GM21619 (cell line): ENCODE data around the gene PRKACA.
A peak's percentile ranks its signal among the peaks of the same experiment; 100 is the strongest.

Experiments used
- ATAC-seq: cut with Tn5 transposase; IDR thresholded peaks from one replicate; pipeline ENCODE4 v1.9.1; 2021; ENCODE audit not compliant: unreplicated experiment

Gene PRKACA

DNA sequence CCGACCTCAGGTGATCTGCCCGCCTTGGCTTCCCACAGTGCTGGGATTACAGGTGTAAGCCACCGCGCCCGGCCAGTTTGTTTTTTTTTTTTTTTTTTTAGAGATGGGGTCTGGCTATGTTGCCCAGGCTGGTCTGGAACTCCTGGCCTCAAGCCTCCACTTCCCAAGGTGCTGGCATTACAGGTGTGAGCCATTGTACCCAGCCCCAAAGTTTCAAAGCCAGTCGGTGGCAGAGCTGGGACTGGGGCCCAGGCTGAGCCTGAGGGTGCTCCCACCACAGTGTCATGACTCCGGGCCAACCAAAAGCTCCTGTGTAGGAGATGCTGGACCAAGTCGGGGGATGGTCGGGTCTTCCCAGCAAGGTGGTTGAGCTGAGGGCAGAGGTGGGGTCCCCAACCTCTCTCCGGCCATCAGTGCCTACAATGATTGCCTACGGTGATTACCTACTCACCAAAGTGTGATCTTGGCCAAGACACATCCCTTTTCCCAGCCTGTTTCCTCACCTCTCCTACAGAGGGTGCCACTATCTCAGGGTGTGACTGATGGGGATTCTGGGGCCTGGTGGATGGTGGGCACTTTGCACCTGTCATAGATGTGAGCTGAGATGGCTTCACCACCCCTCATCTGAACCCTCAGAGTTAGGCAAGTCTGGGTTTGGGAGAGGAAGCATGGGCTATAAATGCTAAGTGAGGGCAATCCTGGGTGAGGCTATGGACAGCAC lies 21.1 kb downstream of the PRKACA start:
- no peak for ATAC-seq

DNA sequence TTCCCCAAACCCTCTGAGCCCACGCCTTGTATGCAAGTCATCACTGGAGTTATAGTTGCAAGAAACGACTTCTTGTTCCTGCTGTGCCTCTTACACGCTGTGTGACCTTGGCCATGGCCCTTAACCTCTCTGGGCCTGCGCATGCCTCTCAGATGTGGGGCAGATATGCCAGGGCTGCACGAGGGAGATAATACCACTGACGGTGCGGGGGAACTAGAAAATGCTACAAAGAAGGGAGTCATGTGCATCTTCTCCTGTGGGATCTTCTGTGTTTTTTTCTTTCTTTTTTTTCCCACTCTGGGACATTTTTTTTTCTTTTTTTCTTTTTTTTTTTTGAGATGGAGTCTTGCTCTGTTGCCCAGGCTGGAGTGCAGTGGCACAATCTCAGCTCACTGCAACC lies 22.7 kb downstream of the PRKACA start:
- no peak for ATAC-seq

DNA sequence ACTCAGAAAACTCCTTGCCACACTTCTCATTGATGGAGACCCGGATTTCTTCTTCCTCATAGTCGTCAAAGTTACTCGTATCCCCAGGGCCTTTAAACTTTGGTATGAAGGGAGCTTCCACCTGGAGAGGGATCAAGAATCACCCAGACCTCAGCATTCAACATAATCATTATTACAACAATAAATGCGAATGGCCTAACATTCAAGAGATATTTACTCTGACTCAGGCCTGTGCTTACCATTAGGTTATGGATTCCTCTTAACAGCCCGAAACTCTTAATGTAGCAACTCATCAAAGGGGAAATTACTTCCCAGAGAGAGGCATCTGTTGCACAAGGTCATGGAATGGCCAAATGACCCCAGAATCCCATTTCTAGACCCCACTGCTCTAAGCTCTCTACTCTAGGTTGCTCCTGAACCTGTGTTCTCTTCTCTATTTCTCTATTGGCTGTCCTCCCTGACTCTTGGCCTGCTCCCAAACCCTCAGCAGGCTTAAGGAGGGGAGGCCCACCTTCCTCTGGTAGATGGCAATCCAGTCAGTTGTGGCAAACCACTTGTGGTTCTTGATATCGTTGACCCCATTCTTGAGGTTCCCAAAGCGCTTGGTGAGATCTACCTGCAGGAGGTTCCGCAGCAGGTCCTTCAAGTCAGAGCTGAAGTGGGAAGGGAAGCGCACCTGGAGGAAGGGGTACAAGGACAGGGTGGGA lies 24.3 kb downstream of the PRKACA start:
- no peak for ATAC-seq

DNA sequence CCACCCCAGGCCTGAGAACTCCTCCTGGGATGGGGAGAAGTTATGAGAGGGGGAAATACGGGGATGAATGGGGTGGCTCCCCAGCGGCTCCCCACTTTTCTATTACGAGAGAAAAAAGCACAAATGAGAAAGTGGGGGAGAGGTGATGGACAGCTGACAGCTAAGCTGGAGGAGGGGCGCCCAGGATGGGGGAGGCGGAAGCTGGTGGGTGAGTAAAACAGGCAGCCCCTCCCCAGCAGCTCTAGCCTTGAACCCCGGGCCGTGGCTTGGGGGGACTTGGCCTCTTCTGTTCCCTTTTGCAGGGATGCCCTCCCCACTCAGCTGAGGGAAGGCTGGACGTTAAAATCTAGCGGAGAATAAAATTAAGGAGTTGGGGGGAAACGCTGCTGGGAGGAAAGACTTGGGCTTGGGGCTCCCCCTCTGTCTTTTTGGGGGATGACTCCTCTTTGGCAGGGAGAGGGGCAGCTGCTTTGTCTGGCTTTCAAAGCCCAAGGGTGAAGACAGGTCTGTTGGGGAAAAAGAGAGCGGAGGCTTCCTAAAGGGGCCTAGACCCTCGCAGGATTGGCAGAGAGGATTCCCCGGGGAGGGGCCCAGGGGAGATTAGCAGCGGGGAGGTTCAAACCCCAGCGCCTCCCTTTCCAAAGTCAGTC lies 25.6 kb downstream of the PRKACA start:
- peak; percentile 5 for ATAC-seq

DNA sequence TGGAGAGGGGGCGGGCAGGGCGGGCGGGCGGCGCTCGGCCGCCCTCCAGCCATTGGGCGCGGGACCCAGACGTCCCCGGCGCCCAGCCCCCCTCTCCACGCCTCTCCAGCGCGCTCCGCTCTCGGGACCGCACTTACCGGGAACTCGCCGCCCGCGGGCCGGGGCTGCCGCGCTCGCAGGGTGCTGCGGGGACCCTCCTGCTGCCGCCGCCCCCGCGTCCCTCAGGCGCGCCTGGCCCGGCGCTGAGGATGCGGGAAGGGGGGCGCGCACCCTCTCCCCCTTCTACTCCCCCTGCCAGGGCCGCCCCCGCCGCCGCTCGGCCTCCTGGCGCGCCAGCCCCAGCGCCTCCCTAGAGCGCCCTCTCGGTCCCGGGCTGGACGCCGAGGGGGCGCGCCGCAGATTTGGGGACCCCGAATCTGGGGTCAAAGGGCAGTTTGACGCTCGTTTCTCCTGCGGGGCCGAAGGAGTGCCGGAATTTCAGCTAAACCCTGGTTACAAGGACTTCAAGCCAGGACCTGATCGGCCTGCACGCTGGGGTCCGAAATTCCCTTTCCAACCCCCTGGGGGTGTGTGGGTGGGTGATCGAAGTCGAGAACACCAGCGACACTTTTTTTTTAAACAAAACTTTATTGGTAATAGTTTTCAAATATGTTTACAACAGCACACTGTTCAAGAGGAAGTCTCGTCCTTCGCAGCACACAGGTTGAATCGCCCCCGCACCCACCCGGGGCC lies 26.3 kb downstream of the PRKACA start:
- peak; percentile 53 for ATAC-seq

DNA sequence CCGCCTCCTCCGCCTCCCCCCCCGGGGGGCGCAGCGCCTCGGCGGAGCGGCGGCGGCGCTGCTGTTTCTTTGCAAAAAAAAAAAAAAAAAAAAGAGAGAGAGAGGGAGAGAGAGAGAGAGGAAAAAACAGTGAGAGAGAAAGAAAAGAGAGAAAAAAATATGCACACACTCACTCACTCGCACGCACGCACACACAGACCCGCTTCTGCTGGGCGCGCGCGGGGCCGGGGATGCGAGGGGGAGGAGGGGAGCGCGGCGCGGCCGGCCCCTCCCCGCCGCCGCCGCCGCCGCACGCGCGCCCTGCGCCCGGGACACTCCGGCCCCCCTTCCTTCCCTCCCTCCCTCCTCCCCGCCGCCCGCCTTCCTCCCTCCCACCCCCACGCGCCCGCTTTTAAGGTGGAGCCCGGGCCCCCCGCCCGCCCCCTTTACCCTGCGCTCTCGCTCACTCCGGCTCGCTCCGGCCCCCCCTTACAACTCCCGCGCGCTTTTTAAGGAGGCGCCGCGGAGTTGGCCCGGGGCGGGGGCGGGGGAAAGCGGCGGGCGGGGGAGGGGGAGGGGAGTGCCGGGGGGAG lies 27.0 kb downstream of the PRKACA start, which contains the start of gene SAMD1:
Gene SAMD1 (minus strand): TSS at position 243 of the 572 bp plus-strand sequence.
- ATAC-seq: peak; percentile 41

DNA sequence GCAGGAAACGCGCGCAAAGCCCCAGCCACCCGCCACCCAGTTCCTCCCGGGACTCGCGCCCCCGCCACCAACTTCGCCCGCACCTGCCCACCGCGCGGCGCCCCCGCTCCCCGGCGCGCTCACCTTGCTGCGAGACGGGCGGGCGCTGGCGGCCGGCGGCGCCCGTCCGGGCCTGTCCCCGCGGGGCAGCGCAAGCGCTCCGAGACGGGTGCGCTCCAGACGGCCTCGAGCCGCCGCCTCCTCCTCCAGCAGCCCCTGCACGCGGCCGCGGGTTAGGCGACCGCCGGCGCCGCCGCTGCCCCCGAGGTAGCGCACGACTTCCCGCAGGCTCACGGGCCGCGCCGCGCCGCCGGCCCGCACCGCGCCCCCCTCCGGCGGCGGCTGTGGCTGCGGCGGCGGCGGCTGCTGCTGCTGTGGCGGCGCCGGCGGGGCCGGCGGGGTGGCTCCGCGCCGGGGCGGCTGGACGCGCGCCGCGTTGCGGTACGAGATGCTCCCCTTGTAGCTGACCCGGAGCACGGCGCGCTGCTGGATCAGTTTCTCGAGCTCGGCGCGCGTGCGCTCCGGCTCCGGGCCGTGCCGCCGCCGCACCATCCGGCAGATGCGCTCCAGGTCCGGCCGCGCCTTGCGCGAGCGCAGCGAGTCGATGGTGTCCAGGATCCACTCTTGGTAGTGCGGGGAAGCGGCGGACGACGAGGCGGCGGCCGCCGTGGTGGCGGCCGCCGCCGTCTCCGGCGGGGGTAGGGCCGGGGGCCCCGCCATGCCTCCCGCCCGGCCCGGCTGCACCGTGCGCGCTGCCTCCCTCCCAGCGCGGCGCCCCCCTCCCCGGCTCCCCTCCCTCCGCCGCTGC lies 27.7 kb downstream of the PRKACA start:
- ATAC-seq: no peak

DNA sequence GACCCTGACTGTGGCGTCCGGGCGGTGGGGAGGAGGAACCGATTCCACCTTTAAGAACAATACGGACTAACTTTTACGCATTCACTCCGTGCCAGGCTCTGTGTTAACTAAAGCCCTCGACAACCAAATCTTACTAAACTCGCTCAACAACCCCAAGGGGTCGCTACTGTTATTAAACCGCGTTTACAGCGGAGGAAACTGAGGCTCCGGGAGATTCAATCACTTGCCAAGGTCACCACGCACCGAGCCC lies 28.2 kb downstream of the PRKACA start:
- ATAC-seq: no peak

DNA sequence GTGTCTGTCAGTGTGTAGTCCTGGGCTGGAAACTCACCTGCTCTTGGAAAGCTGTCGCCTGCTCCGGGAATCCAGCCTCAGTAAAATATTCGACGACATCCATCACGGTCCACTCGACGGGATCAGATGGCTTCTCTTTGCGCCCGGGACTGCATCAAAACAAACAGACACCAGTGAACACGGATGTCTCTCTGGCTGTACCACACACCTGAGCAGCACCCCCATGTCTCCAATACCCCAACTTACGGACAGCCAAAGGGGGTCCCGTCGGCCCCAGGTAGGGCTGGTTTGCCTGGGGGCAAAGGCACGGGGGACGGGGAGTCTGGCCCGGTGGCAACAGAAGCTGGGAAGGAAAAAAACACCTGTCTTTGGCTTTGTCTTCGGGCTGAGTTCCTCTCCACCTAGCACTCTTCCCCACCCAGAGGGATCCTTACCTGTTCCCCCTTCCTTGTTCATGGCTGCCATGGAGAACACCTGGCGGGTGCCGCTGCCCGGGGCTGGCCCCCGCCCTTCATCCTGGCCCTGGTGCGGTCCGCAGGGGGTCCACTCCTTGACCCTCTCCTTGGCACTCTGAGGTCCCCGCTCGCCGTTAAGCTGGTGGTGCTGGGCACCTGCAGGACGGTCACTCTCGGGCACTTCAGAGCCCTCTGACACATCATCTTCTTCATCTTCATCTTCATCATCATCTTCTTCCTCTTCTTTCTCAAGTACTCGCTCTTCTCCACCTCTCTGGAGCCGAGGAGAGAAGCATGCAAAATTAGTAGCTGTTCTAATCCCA lies 28.7 kb downstream of the PRKACA start:
- no peak for ATAC-seq

DNA sequence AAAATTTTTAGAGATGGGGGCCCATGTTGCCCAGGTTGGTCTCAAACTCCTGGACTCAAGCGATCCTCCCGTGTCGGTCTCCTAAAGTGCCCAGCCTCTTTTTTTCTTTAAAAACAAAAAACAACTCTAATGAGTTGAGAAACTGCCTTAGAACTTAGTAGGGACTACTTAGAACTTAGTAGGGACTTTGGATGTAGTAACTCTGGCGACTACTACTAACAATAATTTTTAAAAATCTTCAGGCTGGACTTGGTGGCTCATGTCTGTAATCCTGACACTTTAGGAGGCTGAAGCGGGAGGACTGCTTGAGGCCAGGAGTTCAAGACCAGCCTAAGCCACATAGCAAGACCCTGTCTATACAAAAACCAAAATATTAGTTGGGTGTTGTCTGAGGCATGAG lies 31.5 kb downstream of the PRKACA start:
- ATAC-seq: no peak

DNA sequence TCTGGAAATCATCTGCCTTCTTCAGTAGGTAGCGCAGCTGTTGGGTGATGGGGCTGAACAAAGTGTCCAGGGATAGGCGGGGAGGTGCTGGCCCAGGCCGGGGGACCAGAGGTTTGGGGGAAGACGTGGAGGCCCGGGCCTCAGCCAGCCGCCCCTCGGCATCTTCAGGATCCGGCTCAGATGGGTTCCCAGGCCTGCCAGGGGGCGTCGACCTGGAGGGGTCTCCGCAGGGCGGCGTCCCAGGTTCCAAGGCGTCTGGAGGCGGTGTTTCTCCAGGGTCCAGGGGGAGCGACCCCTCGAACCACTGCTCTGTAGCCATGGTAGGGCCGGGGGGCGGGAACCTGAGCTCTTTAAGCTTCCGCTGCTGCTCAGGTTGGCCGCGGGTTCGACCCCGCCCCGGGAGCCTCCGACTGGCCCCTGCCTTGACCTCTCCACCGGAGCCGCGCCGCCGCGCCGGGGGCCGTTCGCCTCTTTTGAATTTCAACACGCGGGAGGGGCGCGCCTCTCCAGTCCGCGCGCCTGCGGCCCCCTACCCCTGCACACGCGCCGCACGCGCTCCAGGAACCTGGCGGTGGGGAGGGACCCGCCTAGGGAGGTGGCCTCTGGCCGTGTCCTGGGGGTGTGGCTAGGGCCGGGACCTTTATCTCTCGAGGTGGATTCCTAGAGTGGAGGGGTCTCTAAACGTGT lies 32.1 kb downstream of the PRKACA start, which contains the start of gene C19orf67:
Gene C19orf67 (minus strand): TSS at position 475 of the 687 bp plus-strand sequence. CDS start 156 bp downstream, at position 319.
- ATAC-seq: no peak

DNA sequence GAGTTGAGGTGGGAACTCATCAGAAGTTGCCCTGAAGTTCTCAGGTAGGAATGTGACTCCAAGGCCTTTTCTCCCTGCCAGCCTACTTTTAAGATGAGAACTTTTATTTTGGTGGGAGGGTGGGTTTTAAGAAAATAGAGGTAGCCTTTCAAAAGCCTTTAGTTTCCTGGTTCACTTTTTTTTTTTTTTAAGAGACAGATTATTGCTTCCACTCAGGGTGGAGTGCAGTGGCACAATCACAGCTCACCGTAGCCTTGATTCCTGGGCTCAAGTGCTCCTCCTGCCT lies 34.9 kb downstream of the PRKACA start:
- ATAC-seq: no peak

DNA sequence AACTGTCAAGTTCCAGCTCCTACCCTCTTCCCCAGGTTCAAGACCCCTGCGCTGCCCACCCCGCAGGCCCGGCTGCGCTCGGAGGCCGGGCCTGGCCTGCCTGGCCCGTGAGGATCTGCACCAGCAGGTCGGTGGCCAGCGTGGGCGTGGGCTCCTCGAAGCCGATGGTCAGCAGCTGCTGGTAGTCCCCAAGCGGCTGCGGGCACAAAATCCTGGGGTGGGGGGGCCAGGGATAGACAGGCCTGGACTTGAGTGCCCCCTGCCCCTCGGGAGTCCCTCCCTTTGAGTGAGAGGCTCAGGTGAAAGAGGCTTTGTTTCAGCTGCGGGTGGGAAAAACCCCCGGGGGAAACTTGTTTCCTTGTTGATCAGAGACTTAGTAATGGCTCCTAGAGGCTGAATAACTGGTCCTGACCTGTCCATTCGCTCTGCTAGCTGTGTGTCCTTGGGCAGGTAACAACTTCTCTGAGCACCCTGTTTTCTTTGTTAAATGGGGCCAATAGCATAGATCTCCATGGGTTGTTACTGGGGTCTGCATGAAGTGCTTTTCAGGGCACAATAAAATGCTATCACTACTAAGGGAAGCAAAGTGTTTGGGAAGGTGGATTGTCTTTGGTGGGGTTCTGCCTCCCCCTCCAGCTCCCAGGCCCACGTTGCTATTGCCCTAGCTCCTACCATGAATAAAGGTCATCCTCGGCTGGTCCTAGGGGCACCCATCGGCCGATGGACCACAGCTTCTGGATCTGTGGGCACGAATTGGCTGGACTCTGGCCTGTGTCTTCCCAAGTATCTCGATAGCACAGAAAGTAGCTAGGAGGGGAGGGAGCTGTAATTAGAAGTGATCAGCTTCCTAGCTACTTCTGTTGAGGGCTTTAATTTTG lies 35.5 kb downstream of the PRKACA start:
- peak; percentile 14 for ATAC-seq

DNA sequence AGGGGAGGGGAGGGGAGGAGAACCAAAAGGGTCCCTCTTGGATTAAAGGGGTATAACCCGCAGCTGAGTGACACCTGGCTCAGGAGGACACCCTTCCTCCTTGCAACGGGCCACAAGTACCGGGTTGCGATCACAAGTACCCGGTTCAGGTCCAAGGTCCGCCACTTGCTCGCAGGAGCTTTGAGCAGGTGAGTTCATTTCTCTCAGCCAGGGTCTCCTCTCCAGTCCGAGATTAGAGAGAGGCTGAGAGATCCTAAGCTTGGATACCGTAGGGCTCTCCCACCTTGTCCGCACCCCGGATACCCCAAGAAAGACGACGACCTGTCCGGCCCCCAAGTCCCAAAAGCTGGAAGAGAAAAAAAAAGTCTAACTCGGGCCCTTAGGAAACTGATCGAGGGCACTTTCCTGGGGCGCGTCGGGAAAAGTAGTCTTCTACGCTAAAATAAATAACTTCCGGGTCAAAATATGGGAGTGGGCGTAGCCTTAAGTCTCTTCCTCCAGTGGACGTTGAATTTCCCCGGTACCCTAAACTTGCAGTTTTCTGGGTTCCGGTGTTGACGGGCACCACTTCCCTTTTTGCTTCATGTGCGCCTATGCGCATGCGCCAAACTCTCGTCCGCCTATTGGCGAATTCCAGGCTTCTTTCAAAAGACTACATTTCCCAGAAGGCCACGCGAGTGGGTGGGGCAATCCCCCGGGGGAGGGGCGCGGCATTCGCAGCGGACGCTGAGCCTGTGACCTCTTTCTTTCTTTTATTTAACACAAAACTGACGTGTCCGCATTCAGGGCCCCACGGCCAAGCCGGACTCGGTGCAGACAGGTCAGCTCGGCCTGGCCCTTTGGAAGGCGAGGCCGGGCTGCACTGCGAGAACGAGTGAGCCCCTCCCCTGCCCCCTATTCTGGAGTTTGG lies 36.4 kb downstream of the PRKACA start:
- peak; percentile 77 for ATAC-seq

DNA sequence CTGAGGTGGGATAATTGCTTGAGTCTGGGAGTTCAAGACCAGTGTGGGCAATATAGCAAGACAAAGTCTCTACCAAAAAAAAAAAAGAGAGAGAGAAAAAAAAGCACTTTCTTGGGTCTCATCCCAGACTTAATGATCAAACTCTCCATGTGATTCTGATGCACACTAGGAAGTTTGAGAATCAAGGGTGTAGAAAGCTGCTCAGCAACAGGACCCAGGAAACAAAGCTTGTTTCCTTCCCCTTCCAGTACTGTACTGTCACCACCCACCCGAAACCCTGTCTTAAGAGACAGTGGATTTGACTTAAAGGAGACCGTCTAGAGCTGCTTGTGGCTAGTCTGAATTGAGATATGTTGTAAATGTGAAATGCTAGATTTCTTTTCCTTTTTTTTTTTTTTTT lies 39.2 kb downstream of the PRKACA start:
- ATAC-seq: no peak

DNA sequence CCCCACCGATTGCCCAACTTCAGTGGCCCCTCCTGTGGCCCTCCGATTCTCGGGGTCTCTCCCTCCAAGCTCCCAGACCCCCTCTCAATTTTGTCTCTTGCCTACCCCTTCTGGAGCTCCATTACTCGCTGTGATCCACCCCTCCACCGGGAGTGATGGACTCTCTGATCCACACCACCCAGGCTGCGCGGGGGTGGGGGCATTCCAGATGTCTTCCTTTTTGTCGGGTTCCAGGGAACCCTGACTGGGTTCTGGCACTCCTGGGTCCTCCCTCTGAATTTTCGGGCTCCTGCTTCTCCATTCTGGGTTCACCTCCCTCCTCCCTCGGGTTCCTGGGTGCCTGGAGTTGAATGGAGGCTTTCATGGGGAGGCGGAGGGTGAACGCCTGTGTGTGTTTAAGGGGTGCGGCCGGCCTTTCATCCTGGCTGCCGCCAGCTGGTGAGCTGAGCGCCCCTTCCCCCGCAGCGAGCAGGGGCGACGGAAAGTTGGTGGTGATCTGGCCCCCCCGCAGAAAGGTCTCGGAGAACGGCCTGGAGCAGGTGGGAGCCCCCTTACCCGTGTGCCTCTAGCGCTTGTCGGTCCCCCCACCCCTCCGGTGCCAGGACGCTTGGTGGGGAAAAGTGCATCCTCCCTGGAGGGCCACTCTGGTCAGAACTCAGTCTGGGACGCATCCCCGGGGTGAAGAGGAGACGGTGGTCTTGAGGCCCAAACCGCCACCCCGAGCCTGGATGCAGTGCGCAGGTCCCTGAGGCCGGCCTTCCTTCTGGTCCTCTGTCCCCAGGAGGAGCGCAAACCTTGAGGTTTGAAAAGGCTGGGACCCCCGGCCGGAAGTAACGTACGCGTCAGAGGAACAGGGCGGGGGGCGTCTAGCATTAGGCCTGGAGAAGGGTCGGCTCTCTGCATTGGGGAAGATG lies 43.4 kb downstream of the PRKACA start:
- no peak for ATAC-seq
